Measurements from ENCODE around the gene IRF7. TPM values are rescaled to one million over a fixed set of nuclear protein-coding genes. Genes with fewer than 3 reads are reported as not detected.

The IRF7 gene
- total and polyA plus RNA-seq, 4 donors, result 3.9 to 17.1 (median 13.6) TPM

- H3K4me3 ChIP-seq (ENCODE audit: low read depth, low read length), result no peak overlapping the region
- H3K36me3 ChIP-seq (ENCODE audit: control insufficient read depth, insufficient read depth, low read length), result peaks cover 95% of the 10 kb centered on the region
- H3K4me1 ChIP-seq (ENCODE audit: control insufficient read depth, insufficient read depth, low read length), result peaks cover 27% of the 10 kb centered on the region
- no peak overlapping the region for H3K27ac ChIP-seq (ENCODE audit: low read depth, low read length)
- DNase-seq (ENCODE audit: low read depth in 4 of 6, low spot score in 6 of 6), result no peak
- H3K9me3 ChIP-seq (ENCODE audit: control insufficient read depth, insufficient read depth, low read length), result no peaks in the 10 kb centered on the region
- WGBS (ENCODE audit: insufficient coverage), result 88% methylated on average over 38 of the region's 49 CpGs
- H3K27me3 ChIP-seq (ENCODE audit: control insufficient read depth, insufficient read depth, low read length), result no peaks in the 10 kb centered on the region
Observed at GRCh38 chr11:611001-611996, 4.5 kb downstream of the IRF7 start.

- no peak overlapping the region for H3K27ac ChIP-seq (ENCODE audit: low read depth, low read length)
- H3K36me3 ChIP-seq (ENCODE audit: control insufficient read depth, insufficient read depth, low read length), result peaks cover 99% of the 10 kb centered on the region
Observed at GRCh38 chr11:610146-610801, 5.5 kb downstream of the IRF7 start.

GRCh38 chr11:609341-609811, 6.4 kb downstream of the IRF7 start:
- no peak for DNase-seq (ENCODE audit: low read depth in 4 of 6, low spot score in 6 of 6)
- no peaks in the 10 kb centered on the region for H3K9me3 ChIP-seq (ENCODE audit: control insufficient read depth, insufficient read depth, low read length)
- peaks cover 8% of the 10 kb centered on the region for H3K4me1 ChIP-seq (ENCODE audit: control insufficient read depth, insufficient read depth, low read length)
- no peak overlapping the region for H3K4me3 ChIP-seq (ENCODE audit: low read depth, low read length)
- no peak overlapping the region for H3K27ac ChIP-seq (ENCODE audit: low read depth, low read length)
- no peaks in the 10 kb centered on the region for H3K27me3 ChIP-seq (ENCODE audit: control insufficient read depth, insufficient read depth, low read length)
- H3K36me3 ChIP-seq (ENCODE audit: control insufficient read depth, insufficient read depth, low read length), result peaks cover 99% of the 10 kb centered on the region
- 94% methylated on average over 28 of the region's 28 CpGs for WGBS (ENCODE audit: insufficient coverage)

More at GRCh38 chr11:610146-610801, 5.5 kb downstream of the IRF7 start:
- H3K27me3 ChIP-seq (ENCODE audit: control insufficient read depth, insufficient read depth, low read length), result no peaks in the 10 kb centered on the region
- DNase-seq (ENCODE audit: low read depth in 4 of 6, low spot score in 6 of 6), result no peak
- H3K4me3 ChIP-seq (ENCODE audit: low read depth, low read length), result no peak overlapping the region
- 92% methylated on average over 15 of the region's 18 CpGs for WGBS (ENCODE audit: insufficient coverage)
- H3K4me1 ChIP-seq (ENCODE audit: control insufficient read depth, insufficient read depth, low read length), result peaks cover 17% of the 10 kb centered on the region
- no peaks in the 10 kb centered on the region for H3K9me3 ChIP-seq (ENCODE audit: control insufficient read depth, insufficient read depth, low read length)

GRCh38 chr11:608791-609251, 6.9 kb downstream of the IRF7 start:
- peaks cover 3% of the 10 kb centered on the region for H3K4me1 ChIP-seq (ENCODE audit: control insufficient read depth, insufficient read depth, low read length)
- no peaks in the 10 kb centered on the region for H3K27me3 ChIP-seq (ENCODE audit: control insufficient read depth, insufficient read depth, low read length)
- no peak overlapping the region for H3K4me3 ChIP-seq (ENCODE audit: low read depth, low read length)
- no peak overlapping the region for H3K27ac ChIP-seq (ENCODE audit: low read depth, low read length)
- H3K9me3 ChIP-seq (ENCODE audit: control insufficient read depth, insufficient read depth, low read length), result no peaks in the 10 kb centered on the region
- H3K36me3 ChIP-seq (ENCODE audit: control insufficient read depth, insufficient read depth, low read length), result peaks cover 99% of the 10 kb centered on the region
- 90% methylated on average over 28 of the region's 28 CpGs for WGBS (ENCODE audit: insufficient coverage)
- no peak for DNase-seq (ENCODE audit: low read depth in 4 of 6, low spot score in 6 of 6)

GRCh38 chr11:607971-608659, 7.6 kb downstream of the IRF7 start:
- Histone ChIP-seq H3K4me3 (ENCODE audit: low read depth, low read length) (no peak overlapping the region), H3K9me3 (ENCODE audit: control insufficient read depth, insufficient read depth, low read length) (no peaks in the 10 kb centered on the region), H3K36me3 (ENCODE audit: control insufficient read depth, insufficient read depth, low read length) (peaks cover 99% of the 10 kb centered on the region), H3K27me3 (ENCODE audit: control insufficient read depth, insufficient read depth, low read length) (no peaks in the 10 kb centered on the region), H3K27ac (ENCODE audit: low read depth, low read length) (no peak overlapping the region), H3K4me1 (ENCODE audit: control insufficient read depth, insufficient read depth, low read length) (peaks cover under 1% of the 10 kb centered on the region)
- WGBS (ENCODE audit: insufficient coverage), result 94% methylated on average over 45 of the region's 45 CpGs
- DNase-seq (ENCODE audit: low read depth in 4 of 6, low spot score in 6 of 6), result no peak

GRCh38 chr11:607020-607780, 8.6 kb downstream of the IRF7 start:
- peaks cover 99% of the 10 kb centered on the region for H3K36me3 ChIP-seq (ENCODE audit: control insufficient read depth, insufficient read depth, low read length)
- H3K4me1 ChIP-seq (ENCODE audit: control insufficient read depth, insufficient read depth, low read length), result no peaks in the 10 kb centered on the region
- DNase-seq (ENCODE audit: low read depth in 4 of 6, low spot score in 6 of 6), result no peak
- H3K27me3 ChIP-seq (ENCODE audit: control insufficient read depth, insufficient read depth, low read length), result no peaks in the 10 kb centered on the region
- no peaks in the 10 kb centered on the region for H3K9me3 ChIP-seq (ENCODE audit: control insufficient read depth, insufficient read depth, low read length)
- H3K27ac ChIP-seq (ENCODE audit: low read depth, low read length), result no peak overlapping the region
- no peak overlapping the region for H3K4me3 ChIP-seq (ENCODE audit: low read depth, low read length)
- 93% methylated on average over 34 of the region's 35 CpGs for WGBS (ENCODE audit: insufficient coverage)

GRCh38 chr11:606245-606644, 9.5 kb downstream of the IRF7 start:
- 85% methylated on average over 16 of the region's 19 CpGs for WGBS (ENCODE audit: insufficient coverage)
- no peak overlapping the region for H3K27ac ChIP-seq (ENCODE audit: low read depth, low read length)
- no peaks in the 10 kb centered on the region for H3K9me3 ChIP-seq (ENCODE audit: control insufficient read depth, insufficient read depth, low read length)
- H3K4me1 ChIP-seq (ENCODE audit: control insufficient read depth, insufficient read depth, low read length), result no peaks in the 10 kb centered on the region
- no peaks in the 10 kb centered on the region for H3K27me3 ChIP-seq (ENCODE audit: control insufficient read depth, insufficient read depth, low read length)
- no peak for DNase-seq (ENCODE audit: low read depth in 4 of 6, low spot score in 6 of 6)
- no peak overlapping the region for H3K4me3 ChIP-seq (ENCODE audit: low read depth, low read length)
- H3K36me3 ChIP-seq (ENCODE audit: control insufficient read depth, insufficient read depth, low read length), result peaks cover 99% of the 10 kb centered on the region

GRCh38 chr11:605286-606129, 10.2 kb downstream of the IRF7 start:
- H3K9me3 ChIP-seq (ENCODE audit: control insufficient read depth, insufficient read depth, low read length), result no peaks in the 10 kb centered on the region
- no peaks in the 10 kb centered on the region for H3K4me1 ChIP-seq (ENCODE audit: control insufficient read depth, insufficient read depth, low read length)
- WGBS (ENCODE audit: insufficient coverage), result 97% methylated on average over 28 of the region's 33 CpGs
- no peak for DNase-seq (ENCODE audit: low read depth in 4 of 6, low spot score in 6 of 6)
- H3K27ac ChIP-seq (ENCODE audit: low read depth, low read length), result no peak overlapping the region
- no peak overlapping the region for H3K4me3 ChIP-seq (ENCODE audit: low read depth, low read length)
- no peaks in the 10 kb centered on the region for H3K27me3 ChIP-seq (ENCODE audit: control insufficient read depth, insufficient read depth, low read length)
- H3K36me3 ChIP-seq (ENCODE audit: control insufficient read depth, insufficient read depth, low read length), result peaks cover 97% of the 10 kb centered on the region

Data from spinal cord (tissue), 10 donors.